Thyroid gland (tissue), 4 donors: ENCODE data around the gene CAMTA1.

Experiments used
- POLR2A ChIP-seq, 2 donors: fragments of 450-650 bp; IDR thresholded peaks; one replicate each; pipeline ENCODE4 v1.6.1; 2017; ENCODE audit warnings: antibody characterized with exemption in 2 of 2, mild to moderate bottlenecking in 2 of 2, moderate library complexity in 1 of 2
- TF ChIP-seq, protein P1 (sequence below), 6 experiments: fragments of 200-600 bp in 3 of 6; fragments of 450-650 bp in 3 of 6; sonication (generic) in 3 of 6; IDR thresholded peaks; one replicate each; pipeline ENCODE4 v1.5.1; 2016 to 2019; ENCODE audit warnings: antibody characterized with exemption in 6 of 6, mild to moderate bottlenecking in 2 of 6, inconsistent platforms in 1 of 6, moderate library complexity in 1 of 6

DNA sequence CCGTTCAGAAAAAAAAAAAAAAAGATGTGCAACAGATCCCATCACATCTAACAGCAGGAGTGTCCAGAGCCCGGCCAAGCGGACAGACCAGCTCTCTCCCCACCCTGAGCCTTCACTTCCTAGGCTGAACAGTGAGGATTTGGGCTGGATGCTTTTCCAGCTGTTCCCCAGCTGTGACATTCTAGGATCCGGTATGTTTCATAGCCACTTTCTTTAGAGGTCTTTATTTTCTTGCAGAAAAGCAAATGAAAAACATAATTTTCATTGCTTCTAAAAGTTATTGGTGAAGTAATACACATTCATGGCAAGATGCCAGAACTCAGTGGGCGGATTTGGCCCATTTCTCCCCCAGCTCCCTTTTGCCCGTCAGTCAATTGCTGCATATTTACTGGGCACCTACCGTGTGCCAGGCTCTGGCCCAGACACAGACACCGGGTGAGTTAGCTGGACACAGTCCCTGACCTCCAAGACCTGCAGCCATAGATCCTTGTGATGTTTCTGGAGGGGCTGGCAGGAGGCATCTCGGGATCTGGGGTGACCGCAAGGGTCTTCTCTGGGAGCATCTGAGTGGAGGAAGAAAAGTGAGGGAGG is 772.1 kb downstream of the CAMTA1 start:
- TF ChIP-seq, protein P1, sequence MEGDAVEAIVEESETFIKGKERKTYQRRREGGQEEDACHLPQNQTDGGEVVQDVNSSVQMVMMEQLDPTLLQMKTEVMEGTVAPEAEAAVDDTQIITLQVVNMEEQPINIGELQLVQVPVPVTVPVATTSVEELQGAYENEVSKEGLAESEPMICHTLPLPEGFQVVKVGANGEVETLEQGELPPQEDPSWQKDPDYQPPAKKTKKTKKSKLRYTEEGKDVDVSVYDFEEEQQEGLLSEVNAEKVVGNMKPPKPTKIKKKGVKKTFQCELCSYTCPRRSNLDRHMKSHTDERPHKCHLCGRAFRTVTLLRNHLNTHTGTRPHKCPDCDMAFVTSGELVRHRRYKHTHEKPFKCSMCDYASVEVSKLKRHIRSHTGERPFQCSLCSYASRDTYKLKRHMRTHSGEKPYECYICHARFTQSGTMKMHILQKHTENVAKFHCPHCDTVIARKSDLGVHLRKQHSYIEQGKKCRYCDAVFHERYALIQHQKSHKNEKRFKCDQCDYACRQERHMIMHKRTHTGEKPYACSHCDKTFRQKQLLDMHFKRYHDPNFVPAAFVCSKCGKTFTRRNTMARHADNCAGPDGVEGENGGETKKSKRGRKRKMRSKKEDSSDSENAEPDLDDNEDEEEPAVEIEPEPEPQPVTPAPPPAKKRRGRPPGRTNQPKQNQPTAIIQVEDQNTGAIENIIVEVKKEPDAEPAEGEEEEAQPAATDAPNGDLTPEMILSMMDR (IDR thresholded peaks at IDR 0.05): no peak
- no peak for TF ChIP-seq POLR2A (IDR thresholded peaks at IDR 0.05)
